Kidney epithelial cell (primary cell): ENCODE measurements around the gene MBNL2. TPM values are rescaled to one million over a fixed set of nuclear protein-coding genes. Genes with fewer than 3 reads are reported as not detected.

Experiments used
- DNase-seq: peaks from one replicate; pipeline ENCODE4 v3.0.0-alpha.2; 2010; ENCODE audit warnings: low read depth
- H3K27me3 ChIP-seq: 2 replicates; pipeline ENCODE4 v1.6.0; 2011; ENCODE audit warnings: low read length; ENCODE audit not compliant: control insufficient read depth, insufficient read depth
- H3K36me3 ChIP-seq: 2 replicates; pipeline ENCODE4 v1.5.1; 2011; ENCODE audit warnings: low read length; ENCODE audit not compliant: control insufficient read depth, insufficient read depth
- H3K4me3 ChIP-seq: 2 replicates; pipeline ENCODE4 v1.5.1; 2011; ENCODE audit warnings: low read depth, mild to moderate bottlenecking, control low read depth, low read length
- total RNA-seq: library from RNA; depleted of rRNA; stranded (reverse); fragments of >200 nt; gene quantifications from 2 replicates; pipeline ENCODE4 v1.2.3, GENCODE V29; 2015
- TF ChIP-seq, protein P1 (sequence below): IDR thresholded peaks from 2 replicates; pipeline ENCODE4 v1.5.1; 2011; ENCODE audit warnings: mild to moderate bottlenecking, moderate library complexity, low read length, control low read depth, inconsistent platforms; ENCODE audit not compliant: insufficient read depth, poor library complexity, severe bottlenecking

MBNL2 gene
- total RNA-seq, 1 donor from 2014 or later, result 42.4 TPM

DNA sequence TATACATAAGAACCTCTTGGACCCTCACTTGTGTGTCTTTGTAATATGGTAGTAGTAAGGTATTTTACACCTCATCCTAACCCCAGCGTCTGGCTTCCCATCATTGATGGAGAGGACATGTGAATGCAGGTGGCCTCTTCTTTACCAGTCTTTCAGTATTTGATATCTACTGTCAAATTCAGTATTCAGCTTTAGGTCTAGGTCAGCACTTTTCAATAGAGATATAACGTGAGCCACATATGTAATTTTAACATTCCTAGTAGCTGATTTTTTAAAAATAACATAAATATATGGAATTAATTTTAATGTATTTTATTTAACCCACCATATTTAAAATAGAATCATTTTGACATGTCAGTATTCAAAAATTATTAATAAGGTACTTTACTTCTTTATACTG lies 214.7 kb downstream of the MBNL2 start:
- Histone ChIP-seq H3K36me3 (no peaks in the 10 kb centered on the region), H3K27me3 (no peaks in the 10 kb centered on the region), H3K4me3 (no peak overlapping the region)
- TF ChIP-seq, protein P1, sequence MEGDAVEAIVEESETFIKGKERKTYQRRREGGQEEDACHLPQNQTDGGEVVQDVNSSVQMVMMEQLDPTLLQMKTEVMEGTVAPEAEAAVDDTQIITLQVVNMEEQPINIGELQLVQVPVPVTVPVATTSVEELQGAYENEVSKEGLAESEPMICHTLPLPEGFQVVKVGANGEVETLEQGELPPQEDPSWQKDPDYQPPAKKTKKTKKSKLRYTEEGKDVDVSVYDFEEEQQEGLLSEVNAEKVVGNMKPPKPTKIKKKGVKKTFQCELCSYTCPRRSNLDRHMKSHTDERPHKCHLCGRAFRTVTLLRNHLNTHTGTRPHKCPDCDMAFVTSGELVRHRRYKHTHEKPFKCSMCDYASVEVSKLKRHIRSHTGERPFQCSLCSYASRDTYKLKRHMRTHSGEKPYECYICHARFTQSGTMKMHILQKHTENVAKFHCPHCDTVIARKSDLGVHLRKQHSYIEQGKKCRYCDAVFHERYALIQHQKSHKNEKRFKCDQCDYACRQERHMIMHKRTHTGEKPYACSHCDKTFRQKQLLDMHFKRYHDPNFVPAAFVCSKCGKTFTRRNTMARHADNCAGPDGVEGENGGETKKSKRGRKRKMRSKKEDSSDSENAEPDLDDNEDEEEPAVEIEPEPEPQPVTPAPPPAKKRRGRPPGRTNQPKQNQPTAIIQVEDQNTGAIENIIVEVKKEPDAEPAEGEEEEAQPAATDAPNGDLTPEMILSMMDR, result no peak
- no peak for DNase-seq

DNA sequence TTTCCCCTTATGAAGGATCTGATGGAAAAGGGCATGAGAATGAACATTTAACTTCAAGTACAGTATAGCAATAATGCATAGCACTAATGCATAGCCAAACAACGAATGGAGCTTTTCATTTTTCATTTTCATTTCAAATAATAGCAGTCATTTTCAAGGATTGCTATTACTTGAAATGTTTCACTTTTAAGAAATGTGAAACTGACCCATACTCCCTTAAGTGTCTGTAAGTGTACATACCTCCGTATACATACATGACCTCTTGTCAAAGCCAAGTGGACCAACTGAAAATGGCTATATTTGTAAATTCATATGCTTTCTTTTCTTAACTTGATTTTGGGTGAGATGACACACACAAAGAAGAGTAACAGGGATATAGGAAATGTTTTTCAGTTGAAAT lies 215.6 kb downstream of the MBNL2 start:
- TF ChIP-seq, protein P1, result no peak
- Histone ChIP-seq H3K27me3 (no peaks in the 10 kb centered on the region), H3K4me3 (no peak overlapping the region), H3K36me3 (no peaks in the 10 kb centered on the region)
- no peak for DNase-seq

- no peaks in the 10 kb centered on the region for H3K27me3 ChIP-seq
- TF ChIP-seq, protein P1, result no peak
- no peak overlapping the region for H3K4me3 ChIP-seq
- H3K36me3 ChIP-seq, result no peaks in the 10 kb centered on the region
- DNase-seq, result no peak
Observed at GRCh38 chr13:97438856-97439595, 216.9 kb downstream of the MBNL2 start.

GRCh38 chr13:97440598-97441170 lies 218.6 kb downstream of the MBNL2 start:
- H3K27me3 ChIP-seq, result no peaks in the 10 kb centered on the region
- no peak for DNase-seq
- TF ChIP-seq, protein P1, result no peak
- H3K4me3 ChIP-seq, result no peak overlapping the region
- no peaks in the 10 kb centered on the region for H3K36me3 ChIP-seq

DNA sequence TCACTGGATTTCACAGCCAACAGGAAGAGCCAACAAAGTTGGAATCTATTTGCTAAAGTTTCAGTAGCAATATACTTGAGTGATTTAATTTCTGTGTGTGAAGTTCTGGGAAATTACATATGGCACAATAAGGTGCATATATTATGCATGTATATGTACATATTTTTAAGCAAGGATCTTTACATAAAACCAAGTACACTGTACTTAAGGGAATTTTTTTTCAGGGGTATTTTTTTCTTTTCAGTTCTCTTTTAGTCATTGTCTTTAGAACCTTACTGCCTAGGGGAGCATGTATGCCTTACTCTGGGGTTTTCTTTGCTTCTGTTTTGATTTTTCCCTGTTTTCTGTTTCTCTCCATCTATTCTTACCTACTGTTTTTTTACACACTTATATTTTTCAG lies 219.2 kb downstream of the MBNL2 start:
- Histone ChIP-seq H3K36me3 (no peaks in the 10 kb centered on the region), H3K4me3 (no peak overlapping the region), H3K27me3 (no peaks in the 10 kb centered on the region)
- TF ChIP-seq, protein P1, result no peak
- no peak for DNase-seq

Other genes starting within 250 kb of the MBNL2 start
- not detected in 2 replicates for gene OXGR1, start 227.9 kb upstream of the MBNL2 start, total RNA-seq
- 18.9 and 20.7 TPM in 2 replicates for gene RAP2A, start 211.8 kb downstream of the MBNL2 start, total RNA-seq